Measurements from ENCODE around the gene PDGFA.

PDGFA gene

DNA sequence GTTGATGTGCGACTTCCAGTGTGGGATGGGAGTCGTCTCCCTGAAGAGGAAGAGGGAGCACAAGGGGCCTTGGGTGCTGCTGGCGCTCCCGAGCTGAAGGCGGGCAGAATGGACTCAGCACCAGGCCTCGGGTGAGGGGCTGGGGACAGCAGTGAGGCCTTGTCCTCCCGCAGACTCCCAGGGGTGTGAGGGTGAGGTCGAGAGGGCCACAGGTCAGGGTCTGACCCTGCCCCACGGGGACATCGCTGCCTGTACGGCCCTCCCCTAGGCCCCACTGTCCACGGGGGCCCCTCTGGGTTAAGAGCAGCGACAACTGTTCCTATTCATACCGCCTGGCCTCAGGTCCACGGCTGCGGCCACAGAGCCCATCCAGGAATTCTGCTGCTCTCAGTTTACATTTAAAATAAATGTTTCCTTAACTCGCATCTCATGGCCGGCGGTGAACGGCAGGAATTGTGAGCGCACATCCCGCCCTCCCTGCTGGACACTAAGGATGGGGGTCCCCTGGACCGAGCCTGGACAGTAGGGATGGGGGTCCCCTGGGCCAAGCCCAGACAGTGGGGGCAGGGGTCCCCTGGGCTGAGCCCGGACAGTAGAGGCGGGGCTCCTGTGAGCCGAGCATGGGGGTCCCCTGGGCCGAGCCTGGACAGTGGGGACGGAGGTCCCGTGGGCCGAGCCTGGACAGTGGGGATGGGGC lies 61.7 kb downstream of the PDGFA start:
- no peak for DNase-seq

DNA sequence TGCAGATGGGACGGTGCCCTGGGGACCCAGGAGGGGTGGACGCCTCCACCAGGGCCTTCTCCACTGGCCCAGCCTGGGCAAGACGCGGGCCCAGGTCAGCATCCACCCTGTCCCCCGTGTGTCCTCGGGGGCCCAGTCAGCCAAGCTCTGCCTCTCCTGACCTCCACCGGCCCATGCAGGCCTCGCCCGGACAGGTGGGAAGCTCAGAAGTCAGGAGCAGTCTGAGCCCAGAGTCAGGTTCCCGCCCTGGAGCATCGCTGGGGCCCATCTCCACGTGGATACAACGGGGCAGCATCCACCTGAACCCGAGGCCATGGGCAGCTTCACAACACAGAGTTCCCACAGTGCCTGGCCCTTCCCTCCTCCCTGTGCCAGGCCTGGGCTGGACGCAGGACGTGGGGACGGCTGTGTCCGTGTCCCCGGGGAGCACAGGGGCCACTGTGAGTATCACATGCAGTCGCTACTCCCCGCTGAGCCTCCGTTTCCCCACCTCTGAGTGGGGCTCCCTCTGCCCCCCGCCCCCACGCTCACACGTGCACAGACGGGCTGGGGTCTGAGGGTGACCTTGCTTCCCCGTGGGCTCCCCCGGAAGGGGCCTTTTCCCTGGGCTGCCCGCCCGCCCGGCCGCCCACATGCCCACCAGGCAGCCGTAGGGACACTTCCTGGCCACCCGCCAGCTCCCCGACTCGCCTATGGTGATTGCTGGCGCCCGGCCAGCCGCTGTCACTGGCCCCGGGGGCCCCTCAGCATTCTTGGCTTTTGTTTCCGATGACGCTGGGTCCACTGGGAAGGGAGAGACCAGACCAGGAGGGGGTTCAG lies 64.3 kb downstream of the PDGFA start:
- no peak for DNase-seq

DNA sequence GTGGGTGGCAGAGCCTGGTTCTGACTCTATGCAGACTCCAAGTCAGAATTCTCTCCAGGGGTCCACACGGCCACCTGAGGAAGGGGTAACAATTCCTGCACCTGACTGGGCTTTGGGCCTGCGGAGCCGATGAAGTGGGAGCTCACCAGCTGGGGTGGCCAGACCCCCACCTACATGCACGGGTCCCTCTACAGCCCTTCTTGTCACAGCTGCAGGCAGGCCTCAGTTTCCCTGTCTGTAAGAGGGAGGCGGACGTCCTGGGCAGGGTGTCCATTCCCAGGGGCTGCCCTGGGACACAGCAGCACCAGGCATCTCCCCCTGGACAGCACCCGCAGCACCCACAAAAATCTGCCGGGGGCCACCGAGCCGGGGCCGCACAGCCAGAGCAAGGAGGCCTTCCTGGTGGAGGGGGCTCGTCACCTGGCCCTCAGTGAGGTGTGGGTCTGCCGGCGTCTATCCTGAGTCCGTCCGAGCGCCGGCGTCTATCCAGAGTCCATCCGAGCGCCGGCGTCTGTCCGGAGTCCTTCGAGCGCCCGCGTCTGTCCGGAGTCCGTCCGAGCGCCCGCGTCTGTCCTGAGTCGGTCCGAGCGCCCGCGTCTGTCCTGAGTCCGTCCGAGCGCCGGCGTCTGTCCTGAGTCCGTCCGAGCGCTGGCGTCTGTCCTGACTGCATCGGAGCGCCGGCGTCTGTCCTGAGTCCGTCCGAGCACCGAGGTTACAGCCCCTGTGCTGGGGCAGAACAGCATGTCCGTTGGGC lies 65.1 kb downstream of the PDGFA start:
- DNase-seq, result no peak

DNA sequence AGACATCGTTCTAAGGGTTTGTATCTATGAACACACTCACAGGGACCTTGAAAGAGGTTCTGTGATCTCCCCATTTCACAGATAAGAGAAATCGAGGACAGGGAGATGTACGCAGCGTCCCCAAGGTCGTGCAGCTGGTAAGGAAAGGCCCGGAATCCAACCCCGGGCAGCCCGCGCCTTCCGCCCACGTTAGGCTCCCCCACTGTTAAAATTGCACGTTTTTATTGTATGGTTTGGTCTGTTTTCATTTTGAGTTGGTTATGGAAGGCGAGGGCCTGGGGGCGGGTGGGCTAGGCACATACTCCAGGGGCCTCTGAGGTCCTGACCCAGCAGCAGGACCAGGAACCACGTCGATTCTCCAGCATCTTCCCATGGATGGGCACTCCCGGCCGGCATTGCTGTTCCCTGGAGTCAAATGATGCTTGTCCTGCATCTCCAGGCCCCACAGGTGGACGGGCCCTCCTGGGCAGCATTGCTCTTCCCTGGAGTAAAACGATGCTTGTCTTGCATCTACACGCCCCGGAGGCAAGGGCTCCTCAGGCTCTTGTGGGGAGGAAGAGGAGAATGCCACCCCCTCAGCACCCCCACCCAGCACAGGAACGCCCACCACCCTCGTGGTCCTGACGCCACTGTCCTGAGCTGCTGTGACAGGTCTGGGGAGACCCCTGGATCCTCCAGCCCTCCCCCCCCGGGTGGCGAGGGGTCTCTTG lies 65.9 kb downstream of the PDGFA start:
- DNase-seq, result no peak

GRCh38 chr7:452791-453455 lies 66.7 kb downstream of the PDGFA start:
- no peak for DNase-seq

DNA sequence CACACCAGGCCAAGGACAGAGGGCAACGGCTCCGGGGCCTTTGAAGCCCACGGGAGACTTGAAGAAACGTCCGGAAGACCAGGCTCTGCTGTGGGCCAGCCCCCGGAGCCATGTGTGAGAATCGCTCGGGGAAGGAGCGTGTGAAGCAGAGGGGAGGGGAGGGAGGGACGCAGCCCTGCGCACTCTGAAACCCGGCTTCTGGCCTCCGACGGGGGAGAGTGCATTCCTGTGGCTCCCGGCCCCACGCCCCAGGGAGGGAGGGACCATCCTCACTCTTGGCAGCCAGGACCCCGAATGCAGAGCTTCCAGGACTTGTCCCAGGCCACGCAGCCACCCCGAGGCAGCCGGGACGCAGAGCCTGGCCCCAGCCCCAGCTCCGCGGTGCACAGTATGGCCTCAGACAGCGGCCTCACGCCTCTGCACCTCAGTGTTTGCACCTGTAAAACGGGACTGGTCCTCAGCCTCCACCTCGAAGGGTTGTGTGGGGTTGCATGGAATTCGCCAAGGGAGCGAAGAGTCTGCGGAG lies 67.4 kb downstream of the PDGFA start:
- DNase-seq, result no peak

- DNase-seq, result no peak
Measured at GRCh38 chr7:451255-452225, 68.1 kb downstream of the PDGFA start.

- DNase-seq, result no peak
Measured at GRCh38 chr7:450741-451140, 68.9 kb downstream of the PDGFA start.

DNA sequence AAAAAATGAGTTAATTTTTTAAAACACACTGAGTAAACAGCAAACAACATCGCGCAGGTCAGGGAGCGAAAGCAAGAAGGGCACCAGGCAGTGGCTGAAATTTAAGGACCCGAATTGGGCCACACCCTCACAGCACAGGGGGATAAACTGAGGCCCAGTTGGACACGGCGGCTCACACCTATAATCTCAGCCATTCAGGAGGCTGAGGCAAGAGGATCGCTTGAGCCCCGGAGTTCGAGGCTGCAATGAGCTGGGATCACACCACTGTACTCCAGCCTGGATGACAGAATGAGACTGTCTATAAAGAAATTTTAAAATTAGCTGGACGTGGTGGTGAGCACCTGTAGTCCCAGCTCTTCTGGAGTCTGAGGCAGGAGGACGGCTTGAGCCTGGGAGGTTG lies 69.6 kb downstream of the PDGFA start:
- DNase-seq, result no peak

- no peak for DNase-seq
Measured at GRCh38 chr7:449324-450019, 70.2 kb downstream of the PDGFA start.

DNA sequence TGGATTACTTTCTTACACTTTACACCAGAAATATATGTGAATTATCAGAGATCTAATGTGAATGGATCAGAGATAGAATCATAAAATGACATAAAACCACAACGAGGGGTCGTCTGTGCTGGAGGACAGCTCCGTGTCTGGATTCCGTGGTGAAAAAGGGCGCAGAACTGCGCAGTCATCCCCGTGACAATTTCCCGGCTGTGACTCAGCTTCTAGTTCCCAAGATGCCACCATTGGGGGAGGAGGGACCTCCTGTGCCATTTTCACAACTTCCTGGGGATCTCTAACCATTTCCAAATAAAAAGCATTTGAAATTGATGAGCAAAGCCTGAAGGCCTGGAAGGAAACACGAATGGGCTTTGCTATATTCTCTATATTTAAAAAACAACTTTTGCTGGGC lies 72.1 kb downstream of the PDGFA start:
- no peak for DNase-seq

Data from cortex of kidney (tissue), 1 donor.